ENCODE data around the gene CD82. TPM values are rescaled to one million over a fixed set of nuclear protein-coding genes. Genes with fewer than 3 reads are reported as not detected.

The CD82 gene
- total RNA-seq, 1 donor from 2014 or later = 770 TPM

DNA sequence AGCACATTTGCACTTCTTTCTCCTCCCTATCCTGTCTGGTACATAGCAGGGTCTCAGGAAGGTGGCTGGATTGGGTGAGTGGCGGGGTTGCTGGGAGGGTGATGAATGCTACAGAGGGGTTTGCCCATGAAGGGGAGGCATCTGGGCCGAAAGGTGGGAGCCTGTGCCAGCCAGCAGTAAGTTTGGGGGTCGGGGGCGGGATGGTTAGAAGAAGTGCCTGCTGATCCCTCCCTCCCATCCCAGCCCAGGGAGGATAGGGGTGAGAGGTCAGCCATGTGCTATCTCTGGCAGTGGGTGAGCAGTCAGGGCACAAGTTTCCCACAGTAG lies 2.8 kb downstream of the CD82 start:
- TF ChIP-seq, protein P1, sequence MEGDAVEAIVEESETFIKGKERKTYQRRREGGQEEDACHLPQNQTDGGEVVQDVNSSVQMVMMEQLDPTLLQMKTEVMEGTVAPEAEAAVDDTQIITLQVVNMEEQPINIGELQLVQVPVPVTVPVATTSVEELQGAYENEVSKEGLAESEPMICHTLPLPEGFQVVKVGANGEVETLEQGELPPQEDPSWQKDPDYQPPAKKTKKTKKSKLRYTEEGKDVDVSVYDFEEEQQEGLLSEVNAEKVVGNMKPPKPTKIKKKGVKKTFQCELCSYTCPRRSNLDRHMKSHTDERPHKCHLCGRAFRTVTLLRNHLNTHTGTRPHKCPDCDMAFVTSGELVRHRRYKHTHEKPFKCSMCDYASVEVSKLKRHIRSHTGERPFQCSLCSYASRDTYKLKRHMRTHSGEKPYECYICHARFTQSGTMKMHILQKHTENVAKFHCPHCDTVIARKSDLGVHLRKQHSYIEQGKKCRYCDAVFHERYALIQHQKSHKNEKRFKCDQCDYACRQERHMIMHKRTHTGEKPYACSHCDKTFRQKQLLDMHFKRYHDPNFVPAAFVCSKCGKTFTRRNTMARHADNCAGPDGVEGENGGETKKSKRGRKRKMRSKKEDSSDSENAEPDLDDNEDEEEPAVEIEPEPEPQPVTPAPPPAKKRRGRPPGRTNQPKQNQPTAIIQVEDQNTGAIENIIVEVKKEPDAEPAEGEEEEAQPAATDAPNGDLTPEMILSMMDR (IDR thresholded peaks at IDR 0.05) = no peak
- POLR2A ChIA-PET = interaction anchor here (1.2 to 17.5 kb wide), 9 partner anchors 9 to 49 kb away, joined by 3 to 485 read pairs (median 10); no protein-coding TSS in a partner anchor
- DNase-seq (no peak), ATAC-seq (ENCODE audit: low read depth) (no peak)
- CTCF ChIA-PET = interaction anchor here (0.6 to 2.7 kb wide), 7 partner anchors 9 to 49 kb away, joined by 3 to 18 read pairs (median 6); no protein-coding TSS in a partner anchor
- intact Hi-C loops (cut with micrococcal nuclease) = loop anchor here (5.0 to 10.0 kb wide), 5 partner anchors 514 to 1364 kb away; partner anchors contain the start of genes API5 and SLC35C1
- no peaks in the 10 kb centered on the region for H3K27me3 Mint-ChIP-seq
- H3K4me3 Mint-ChIP-seq = peak overlapping the region; percentile 92
- H3K36me3 Mint-ChIP-seq (ENCODE audit: low read depth) = peaks cover 73% of the 10 kb centered on the region
- no peaks in the 10 kb centered on the region for H3K9me3 Mint-ChIP-seq
- peaks cover 81% of the 10 kb centered on the region for H3K4me1 Mint-ChIP-seq
- peak overlapping the region; percentile 80 for H3K27ac Mint-ChIP-seq

DNA sequence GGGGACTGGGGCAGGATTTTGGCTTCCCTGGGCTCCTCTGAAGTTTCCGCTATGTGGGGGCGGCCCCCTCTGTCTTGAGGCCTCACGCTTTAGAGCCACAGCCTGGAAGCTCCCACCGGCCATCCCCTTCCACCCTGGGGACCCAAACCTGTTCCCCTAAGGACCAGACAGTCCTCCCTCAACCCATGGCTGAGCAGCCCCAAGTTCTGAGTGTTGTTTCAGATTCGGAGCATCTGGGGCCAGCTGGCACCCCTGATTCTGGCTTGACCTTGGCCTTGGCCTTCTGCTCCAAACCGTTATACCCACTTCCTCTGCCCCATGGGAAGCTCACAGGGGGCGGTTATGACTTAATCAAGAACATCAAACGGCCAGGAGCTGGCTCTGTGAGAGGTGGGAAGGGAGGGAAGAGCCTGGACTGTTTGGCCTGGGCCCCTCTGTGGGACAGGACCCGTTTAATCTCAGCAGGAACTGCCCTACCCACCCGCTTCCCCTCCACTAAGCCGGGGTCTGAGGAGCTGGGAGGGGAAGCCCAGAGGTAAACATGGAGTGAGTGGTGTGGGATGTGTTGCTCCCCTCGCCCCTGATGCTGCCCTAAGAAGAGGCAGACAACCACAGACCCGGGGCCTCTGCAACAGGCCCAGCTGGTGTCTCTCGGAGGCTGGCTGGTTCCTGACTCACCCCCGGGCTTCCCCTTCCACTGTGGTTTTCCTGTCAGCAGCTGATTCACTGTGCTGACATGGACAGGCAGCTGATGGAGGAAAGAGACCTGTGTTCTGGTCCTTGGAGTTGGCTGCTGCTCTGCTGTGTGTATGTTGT lies 3.4 kb downstream of the CD82 start:
- H3K27me3 Mint-ChIP-seq = no peaks in the 10 kb centered on the region
- DNase-seq = peak; percentile 71
- H3K36me3 Mint-ChIP-seq (ENCODE audit: low read depth) = peaks cover 79% of the 10 kb centered on the region
- H3K27ac Mint-ChIP-seq = peak overlapping the region; percentile 80
- POLR2A ChIA-PET = interaction anchor here (0.5 to 17.5 kb wide), 15 partner anchors 9 to 460 kb away, joined by 3 to 485 read pairs (median 7); no protein-coding TSS in a partner anchor
- H3K9me3 Mint-ChIP-seq = no peaks in the 10 kb centered on the region
- peak; percentile 44 for ATAC-seq (ENCODE audit: low read depth)
- TF ChIP-seq, protein P1 (IDR thresholded peaks at IDR 0.05) = no peak
- CTCF ChIA-PET = interaction anchor here (0.6 to 2.7 kb wide), 11 partner anchors 9 to 53 kb away, joined by 3 to 18 read pairs (median 5); no protein-coding TSS in a partner anchor
- intact Hi-C loops (cut with micrococcal nuclease) = loop anchor here (1.0 to 10.0 kb wide), 8 partner anchors 10 to 1363 kb away; partner anchors contain the start of genes API5 and SLC35C1
- H3K4me3 Mint-ChIP-seq = peak overlapping the region; percentile 92
- peaks cover 84% of the 10 kb centered on the region for H3K4me1 Mint-ChIP-seq

DNA sequence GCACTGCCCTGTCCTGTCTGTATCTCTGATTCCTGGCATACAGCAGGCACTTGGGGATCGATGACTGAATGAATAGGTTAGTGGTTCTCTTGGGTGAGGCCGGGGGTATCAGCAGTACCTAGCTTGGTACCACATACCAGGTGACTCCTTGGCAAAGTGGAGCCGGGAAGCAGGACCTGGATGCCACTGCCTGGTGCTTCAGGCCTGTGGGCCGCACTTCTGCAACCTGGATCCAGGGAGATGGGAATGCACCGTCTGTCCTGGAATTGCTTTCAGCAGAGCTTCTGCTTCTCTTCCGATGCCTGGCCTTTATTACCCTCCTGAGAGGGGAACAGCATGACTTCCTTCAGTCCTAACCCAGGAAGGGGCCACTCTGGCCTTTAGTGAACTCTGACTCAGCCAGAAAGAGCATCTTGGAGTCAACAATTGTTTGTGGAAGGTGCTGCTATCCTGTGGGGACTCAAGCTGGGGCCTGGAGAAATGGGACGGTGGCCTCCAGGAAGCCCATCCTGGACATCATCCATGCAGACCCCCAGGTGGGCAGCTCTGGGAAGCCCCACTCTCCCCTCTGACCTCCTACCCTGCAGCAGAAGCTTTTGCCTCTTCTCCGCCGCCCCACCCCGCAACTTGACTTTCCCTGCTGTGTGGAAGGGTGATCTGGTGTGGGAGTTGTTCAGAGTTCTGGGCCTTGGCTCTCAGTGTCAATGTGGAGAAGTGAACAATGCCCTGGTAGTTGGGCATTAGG lies 5.1 kb downstream of the CD82 start:
- CTCF ChIA-PET = interaction anchor here (1.1 to 3.3 kb wide), 4 partner anchors 14 to 46 kb away, joined by 3 to 18 read pairs (median 10); no protein-coding TSS in a partner anchor
- ATAC-seq (ENCODE audit: low read depth) (no peak), DNase-seq (no peak)
- H3K27ac Mint-ChIP-seq = peak overlapping the region; percentile 80
- intact Hi-C loops (cut with micrococcal nuclease) = no loop called here
- H3K27me3 Mint-ChIP-seq = no peaks in the 10 kb centered on the region
- peak overlapping the region; percentile 92 for H3K4me3 Mint-ChIP-seq
- peaks cover 91% of the 10 kb centered on the region for H3K36me3 Mint-ChIP-seq (ENCODE audit: low read depth)
- POLR2A ChIA-PET = interaction anchor here (0.6 to 17.5 kb wide), 6 partner anchors 11 to 421 kb away, joined by 3 to 485 read pairs (median 6); no protein-coding TSS in a partner anchor
- peaks cover 88% of the 10 kb centered on the region for H3K4me1 Mint-ChIP-seq
- TF ChIP-seq, protein P1 (IDR thresholded peaks at IDR 0.05) = no peak
- H3K9me3 Mint-ChIP-seq = no peaks in the 10 kb centered on the region

- Mint-ChIP-seq H3K27ac (peak overlapping the region; percentile 35), H3K4me3 (peak overlapping the region; percentile 50)
- POLR2A ChIA-PET = interaction anchor here (0.6 to 17.5 kb wide), 5 partner anchors 7 to 663 kb away, joined by 3 to 485 read pairs (median 4); no protein-coding TSS in a partner anchor
These were observed 6.4 kb downstream of the CD82 start for GRCh38 chr11:44571871-44572270.

More at GRCh38 chr11:44571871-44572270, 6.4 kb downstream of the CD82 start:
- Mint-ChIP-seq H3K9me3 (no peaks in the 10 kb centered on the region), H3K27me3 (no peaks in the 10 kb centered on the region), H3K4me1 (peaks cover 98% of the 10 kb centered on the region), H3K36me3 (ENCODE audit: low read depth) (peaks cover 90% of the 10 kb centered on the region)
- TF ChIP-seq, protein P1 (IDR thresholded peaks at IDR 0.05) = no peak
- intact Hi-C loops (cut with micrococcal nuclease) = no loop called here
- no peak for DNase-seq
- CTCF ChIA-PET = interaction anchor here (1.1 to 3.3 kb wide), 2 partner anchors 29 to 45 kb away, joined by 3 to 16 read pairs; no protein-coding TSS in a partner anchor
- ATAC-seq (ENCODE audit: low read depth) = no peak

Measured in activated B cell treated with CpG ODN at 0.5 μM for 24 hours (primary cell).